Activated T-cell treated with anti-CD3 and anti-CD28 coated beads, Interleukin-2, amount 50 U/mL, for 72 hours (primary cell): ENCODE data around the gene PQBP1. TPM values are rescaled to one million over a fixed set of nuclear protein-coding genes. Genes with fewer than 3 reads are reported as not detected.

Experiments used
- ATAC-seq, 2 donors: fragments of 150-1000 bp; cut with Tn5 transposase; replicated peaks in 1 of 2; 2 replicates each; pipeline ENCODE4 v1.10.0; 2021; ENCODE audit warnings: moderate library complexity in 2 of 2, mild to moderate bottlenecking in 1 of 2
- DNase-seq, 2 donors: peaks; one replicate each; pipeline ENCODE4 v3.0.0; 2021 to 2022; ENCODE audit warnings: mixed read lengths in 1 of 2
- H3K27ac Mint-ChIP-seq: one replicate; pipeline ENCODE4 v1.8.0; 2022; ENCODE audit warnings: mild to moderate bottlenecking, moderate library complexity, mixed read lengths
- H3K27me3 Mint-ChIP-seq: one replicate; pipeline ENCODE4 v1.8.0; 2022; ENCODE audit warnings: low read depth, mixed read lengths
- H3K36me3 Mint-ChIP-seq, 2 donors: one replicate each; pipeline ENCODE4 v1.8.0; 2022; ENCODE audit warnings: mixed read lengths in 2 of 2, mild to moderate bottlenecking in 1 of 2; ENCODE audit not compliant: insufficient read depth in 2 of 2
- H3K4me1 Mint-ChIP-seq: one replicate; pipeline ENCODE4 v1.8.0; 2022; ENCODE audit warnings: low read depth, mixed read lengths
- H3K4me3 Mint-ChIP-seq, 2 donors: one replicate each; pipeline ENCODE4 v1.8.0; 2022; ENCODE audit warnings: mild to moderate bottlenecking in 2 of 2, mixed read lengths in 2 of 2, moderate library complexity in 2 of 2
- H3K9me3 Mint-ChIP-seq, 2 donors: one replicate each; pipeline ENCODE4 v1.8.0; 2022; ENCODE audit warnings: mixed read lengths in 2 of 2
- total RNA-seq, 2 donors: library from RNA; stranded (reverse); gene quantifications; one replicate each; pipeline ENCODE4 v1.2.3, GENCODE V29; 2022

The PQBP1 gene
- total RNA-seq, 2 donors from 2014 or later, result 114 to 125 TPM

DNA sequence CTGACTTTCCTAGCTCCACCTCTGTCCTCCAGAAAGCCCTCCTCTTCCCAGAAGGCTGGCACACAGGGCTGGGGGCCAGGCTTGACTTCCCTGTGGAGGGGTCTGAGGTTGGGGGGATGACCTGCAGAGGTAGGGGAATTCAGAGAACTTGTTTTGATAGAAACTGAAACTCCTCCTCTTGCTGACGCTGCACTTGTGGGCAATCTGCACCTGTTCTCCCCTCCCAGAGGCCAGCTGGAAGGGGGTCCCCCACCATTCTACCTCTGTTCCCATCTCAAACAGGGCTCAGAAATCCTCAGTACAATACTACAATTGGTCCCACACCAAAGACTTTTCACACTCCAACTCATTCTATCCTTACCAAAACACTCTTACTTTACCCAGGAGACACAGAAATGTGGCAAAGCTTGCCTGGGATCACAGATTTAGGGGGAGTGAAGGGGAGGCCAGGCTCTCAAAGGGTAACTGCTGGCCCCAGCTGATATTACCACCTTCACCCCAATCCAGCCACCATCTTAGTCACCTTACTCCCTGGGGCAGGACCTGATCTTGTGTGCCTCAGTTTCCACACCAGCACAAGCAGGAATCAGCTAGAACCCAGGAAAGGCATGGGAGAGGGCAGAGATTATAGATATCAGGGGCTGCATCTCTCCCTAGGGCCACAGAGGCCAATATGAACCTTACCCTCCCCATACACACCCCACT lies 41.1 kb downstream of the PQBP1 start:
- H3K27ac Mint-ChIP-seq, result peak overlapping the region; percentile 94
- H3K9me3 Mint-ChIP-seq, result peaks cover 2 to 3% of the 10 kb centered on the region in 2 donors
- peaks cover 42% of the 10 kb centered on the region in 2 donors for H3K36me3 Mint-ChIP-seq
- H3K27me3 Mint-ChIP-seq, result no peaks in the 10 kb centered on the region
- DNase-seq (peak; percentile 83 to 93), ATAC-seq (peak; percentile 51 to 55)
- H3K4me1 Mint-ChIP-seq, result peaks cover 100% of the 10 kb centered on the region
- peak overlapping the region; percentile 77 to 86 for H3K4me3 Mint-ChIP-seq

DNA sequence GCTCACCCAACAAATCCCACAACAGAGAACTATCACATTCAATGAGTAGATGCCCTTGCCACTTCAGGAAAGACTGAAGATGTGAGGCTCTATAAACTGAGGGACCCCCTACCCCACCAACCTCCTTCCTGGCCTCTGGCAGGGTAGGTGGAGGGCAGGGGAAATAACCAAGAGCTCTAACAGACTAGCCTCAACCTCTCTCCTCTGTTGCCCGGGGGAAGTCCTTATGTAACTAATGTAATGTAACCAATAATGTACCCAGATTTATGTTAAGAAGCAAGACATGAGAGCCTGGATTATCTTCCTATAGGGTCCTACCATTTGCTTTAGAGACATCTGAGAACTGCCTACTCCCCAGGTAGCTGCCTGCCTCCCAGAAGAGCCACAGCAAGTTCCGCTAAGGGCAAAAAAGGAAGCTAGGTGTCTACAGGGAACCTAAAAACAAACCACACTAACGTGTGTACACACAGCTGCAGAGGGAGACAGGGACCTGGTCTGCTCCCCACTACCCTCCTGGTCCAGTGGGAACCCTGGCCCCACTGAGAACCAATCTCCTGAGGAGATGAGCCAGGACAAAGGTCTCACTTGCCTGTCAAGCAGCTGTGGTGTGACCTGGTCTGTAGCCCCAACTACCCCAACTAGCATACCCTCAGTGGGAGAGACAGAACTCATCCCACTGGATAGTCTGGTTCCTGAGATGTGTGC lies 41.9 kb downstream of the PQBP1 start:
- Mint-ChIP-seq H3K4me1 (peaks cover 100% of the 10 kb centered on the region), H3K4me3 (peak overlapping the region; percentile 77 to 86), H3K36me3 (peaks cover 36 to 38% of the 10 kb centered on the region in 2 donors), H3K27me3 (no peaks in the 10 kb centered on the region), H3K9me3 (peaks cover 2 to 3% of the 10 kb centered on the region in 2 donors), H3K27ac (peak overlapping the region; percentile 94)
- ATAC-seq, result no peak
- DNase-seq, result no peak

DNA sequence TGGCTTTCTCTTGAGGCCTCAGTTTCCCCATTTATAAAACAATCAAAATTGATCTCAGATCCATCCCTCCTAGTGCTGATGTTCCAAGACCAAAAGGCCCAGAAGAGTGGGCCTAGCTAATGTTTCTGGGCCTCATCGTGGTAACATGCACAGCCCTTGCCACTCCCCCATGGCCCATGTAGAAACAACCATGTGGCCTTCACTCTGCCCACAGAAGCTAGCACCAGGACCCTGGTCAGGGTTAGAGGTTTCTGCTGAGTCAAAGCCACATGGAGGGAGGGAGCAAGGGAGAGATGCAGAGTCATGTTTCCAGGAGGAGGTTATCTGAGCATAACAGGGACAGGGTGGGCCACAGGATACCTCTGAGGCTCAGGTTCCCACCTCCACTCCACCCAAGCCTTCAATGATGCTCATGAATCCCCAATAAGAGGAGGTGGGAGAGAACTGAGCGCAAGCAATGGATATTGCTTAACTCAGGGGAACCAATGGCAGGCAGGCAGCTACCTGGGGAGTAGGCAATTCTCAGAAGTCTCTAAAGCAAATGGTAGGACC lies 42.8 kb downstream of the PQBP1 start:
- peak overlapping the region; percentile 94 for H3K27ac Mint-ChIP-seq
- H3K27me3 Mint-ChIP-seq, result no peaks in the 10 kb centered on the region
- peaks cover 0 to 2% of the 10 kb centered on the region in 2 donors for H3K9me3 Mint-ChIP-seq
- ATAC-seq (no peak), DNase-seq (peak; percentile 48 to 53)
- H3K36me3 Mint-ChIP-seq, result peaks cover 28 to 32% of the 10 kb centered on the region in 2 donors
- peaks cover 98% of the 10 kb centered on the region for H3K4me1 Mint-ChIP-seq
- peak overlapping the region; percentile 77 to 86 for H3K4me3 Mint-ChIP-seq

DNA sequence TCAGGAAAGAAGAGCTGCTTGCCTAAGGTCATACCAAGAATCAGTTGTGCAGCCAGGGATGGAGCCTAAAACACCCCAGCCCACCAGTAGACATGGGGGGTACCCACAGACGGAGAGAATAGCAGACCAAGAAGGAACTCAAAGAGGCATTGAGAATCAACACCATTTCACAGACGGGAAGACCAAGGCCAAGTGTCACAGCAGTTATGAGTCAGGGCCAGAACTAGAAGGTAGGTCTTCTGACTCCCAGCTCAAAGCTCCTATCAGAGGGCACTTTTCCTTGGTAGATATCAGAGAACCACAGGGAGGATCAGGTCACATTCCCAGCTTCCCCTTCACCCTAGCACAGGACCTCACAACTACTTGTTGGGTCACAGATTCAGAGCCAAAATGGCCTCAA lies 45.2 kb downstream of the PQBP1 start:
- Mint-ChIP-seq H3K4me3 (peak overlapping the region; percentile 71 to 86), H3K36me3 (peaks cover 21 to 26% of the 10 kb centered on the region in 2 donors), H3K27ac (peak overlapping the region; percentile 98), H3K27me3 (no peaks in the 10 kb centered on the region), H3K4me1 (peaks cover 94% of the 10 kb centered on the region), H3K9me3 (peaks cover 0 to 2% of the 10 kb centered on the region in 2 donors)
- ATAC-seq (no peak), DNase-seq (peak in 1 of 2 donors; percentile 31)

DNA sequence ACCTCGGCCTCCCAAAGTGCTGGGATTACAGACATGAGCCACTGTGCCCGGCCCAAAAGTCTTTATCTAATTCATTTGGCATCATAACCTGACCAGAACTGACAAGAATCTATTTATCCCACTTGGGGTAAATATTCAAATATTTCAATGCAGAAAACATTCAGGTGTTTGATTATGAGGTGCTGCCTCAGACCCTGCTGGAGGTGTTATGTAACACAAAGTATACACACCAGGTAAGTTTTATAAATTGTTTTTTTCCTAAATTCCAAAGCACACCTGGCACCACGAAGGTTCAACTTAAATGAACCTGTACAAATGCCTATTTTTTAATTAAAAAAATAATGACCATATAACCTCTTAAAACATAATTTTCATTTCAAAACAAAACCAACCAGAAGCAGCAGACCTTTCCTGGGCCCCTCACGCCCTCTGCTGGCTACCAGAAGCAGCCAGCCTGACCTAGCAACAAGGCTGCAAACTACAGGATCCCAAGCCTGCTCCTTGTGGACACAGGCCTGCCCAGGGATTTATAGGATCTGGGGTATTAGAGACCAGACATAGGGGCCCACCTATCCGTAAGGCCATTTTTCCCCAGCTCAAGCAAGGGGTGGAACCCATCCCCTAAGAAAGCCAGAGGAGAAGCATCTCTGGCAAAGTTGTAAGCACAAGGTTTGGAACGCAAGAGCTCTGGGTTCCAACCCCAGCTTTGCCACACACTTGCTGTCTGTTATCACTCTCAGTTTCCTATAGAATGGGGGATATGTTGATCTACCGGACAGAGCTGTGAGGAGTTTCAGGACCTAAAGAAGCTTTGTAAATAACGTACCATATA lies 48.0 kb downstream of the PQBP1 start:
- peaks cover 71% of the 10 kb centered on the region for H3K4me1 Mint-ChIP-seq
- peak overlapping the region; percentile 60 to 72 for H3K4me3 Mint-ChIP-seq
- peaks cover 15 to 23% of the 10 kb centered on the region in 2 donors for H3K36me3 Mint-ChIP-seq
- ATAC-seq, result peak; percentile 36 to 45
- DNase-seq, result peak in 1 of 2 donors; percentile 68
- H3K27ac Mint-ChIP-seq, result peak overlapping the region; percentile 89
- H3K27me3 Mint-ChIP-seq, result no peaks in the 10 kb centered on the region
- H3K9me3 Mint-ChIP-seq, result peaks cover 0 to 4% of the 10 kb centered on the region in 2 donors

DNA sequence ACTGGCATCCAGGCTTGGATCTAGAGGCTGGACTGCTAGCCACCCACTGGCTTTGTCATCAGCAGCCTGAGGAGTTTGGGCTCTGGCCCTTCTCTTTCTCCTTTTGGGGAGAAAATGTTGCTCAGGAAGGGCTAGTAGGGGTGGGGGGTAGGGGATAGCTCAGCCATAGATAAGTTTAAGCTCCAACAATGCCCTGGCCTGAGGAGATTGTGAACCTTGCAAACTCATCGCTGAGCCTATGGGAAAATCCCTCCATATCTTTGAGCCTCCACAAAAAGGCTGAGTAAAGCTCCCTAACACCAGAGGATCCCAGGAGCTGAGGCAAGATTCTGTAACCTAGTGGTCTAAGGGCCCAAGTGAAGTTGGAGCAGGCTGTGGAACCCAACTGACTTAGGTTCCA lies 50.9 kb downstream of the PQBP1 start:
- ATAC-seq, result no peak
- Mint-ChIP-seq H3K36me3 (peaks cover 3 to 17% of the 10 kb centered on the region in 2 donors), H3K27ac (no peak overlapping the region)

More for the DNA sequence above, 50.9 kb downstream of the PQBP1 start:
- Mint-ChIP-seq H3K4me1 (peaks cover 65% of the 10 kb centered on the region), H3K27me3 (no peaks in the 10 kb centered on the region), H3K4me3 (no peak overlapping the region), H3K9me3 (peaks cover 0 to 2% of the 10 kb centered on the region in 2 donors)
- DNase-seq, result no peak

Other genes with a start within 250 kb of the PQBP1 start
- gene WAS, start 214.1 kb upstream of the PQBP1 start, total RNA-seq, result 10 to 100 TPM; 81.4 to 83.9 TPM
- gene SUV39H1, start 201.2 kb upstream of the PQBP1 start, total RNA-seq, result 10 to 100 TPM; 29.4 to 34.8 TPM
- not detected for gene GLOD5, start 136.2 kb upstream of the PQBP1 start, total RNA-seq
- gene GATA1, start 111.3 kb upstream of the PQBP1 start, total RNA-seq, result under 1 TPM; 0.22 to 0.35 TPM
- gene HDAC6, start 95.9 kb upstream of the PQBP1 start, total RNA-seq, result 100 to 1,000 TPM; 109 to 143 TPM
- under 1 TPM in 1 of 2 donors, not detected in 1; 0.31 TPM for gene ERAS, start 71.4 kb upstream of the PQBP1 start, total RNA-seq
- 1 to 10 TPM; 1.9 to 2.8 TPM for gene PCSK1N, start 62.3 kb upstream of the PQBP1 start, total RNA-seq
- gene TIMM17B, start 162 bp upstream of the PQBP1 start, total RNA-seq, result 10 to 100 TPM; 73.6 to 90.1 TPM
- 10 to 100 TPM; 30.8 to 32.7 TPM for gene SLC35A2, start 13.7 kb downstream of the PQBP1 start, total RNA-seq
- gene PIM2, start 21.1 kb downstream of the PQBP1 start, total RNA-seq, result 100 to 1,000 TPM; 550 to 563 TPM
- 100 to 1,000 TPM; 123 to 137 TPM for gene OTUD5, start 59.7 kb downstream of the PQBP1 start, total RNA-seq
- gene KCND1, start 73.9 kb downstream of the PQBP1 start, total RNA-seq, result 1 to 10 TPM; 7.6 to 8.3 TPM
- 100 to 1,000 TPM; 108 to 114 TPM for gene GRIPAP1, start 104.3 kb downstream of the PQBP1 start, total RNA-seq
- gene TFE3, start 145.4 kb downstream of the PQBP1 start, total RNA-seq, result 10 to 100 TPM; 38.8 to 44.8 TPM
- 1 to 10 TPM; 8.7 to 9.0 TPM for gene CCDC120, start 161.1 kb downstream of the PQBP1 start, total RNA-seq
- 10 to 100 TPM; 19.1 to 20.9 TPM for gene PRAF2, start 176.1 kb downstream of the PQBP1 start, total RNA-seq
- gene WDR45, start 182.0 kb downstream of the PQBP1 start, total RNA-seq, result 10 to 100 TPM; 43.4 to 49.0 TPM
- gene GPKOW, start 225.8 kb downstream of the PQBP1 start, total RNA-seq, result 10 to 100 TPM; 14.7 to 17.8 TPM